Activated T-cell treated with anti-CD3 and anti-CD28 coated beads for 24 hours (primary cell): ENCODE results near the gene NEDD4L.

Experiments used
- DNase-seq: peaks from one replicate; pipeline ENCODE4 v3.0.0-alpha.2; 2020; ENCODE audit warnings: low read depth

Gene NEDD4L

GRCh38 chr18:58052960-58053359, 8.9 kb downstream of the NEDD4L start:
- no peak for DNase-seq

DNA sequence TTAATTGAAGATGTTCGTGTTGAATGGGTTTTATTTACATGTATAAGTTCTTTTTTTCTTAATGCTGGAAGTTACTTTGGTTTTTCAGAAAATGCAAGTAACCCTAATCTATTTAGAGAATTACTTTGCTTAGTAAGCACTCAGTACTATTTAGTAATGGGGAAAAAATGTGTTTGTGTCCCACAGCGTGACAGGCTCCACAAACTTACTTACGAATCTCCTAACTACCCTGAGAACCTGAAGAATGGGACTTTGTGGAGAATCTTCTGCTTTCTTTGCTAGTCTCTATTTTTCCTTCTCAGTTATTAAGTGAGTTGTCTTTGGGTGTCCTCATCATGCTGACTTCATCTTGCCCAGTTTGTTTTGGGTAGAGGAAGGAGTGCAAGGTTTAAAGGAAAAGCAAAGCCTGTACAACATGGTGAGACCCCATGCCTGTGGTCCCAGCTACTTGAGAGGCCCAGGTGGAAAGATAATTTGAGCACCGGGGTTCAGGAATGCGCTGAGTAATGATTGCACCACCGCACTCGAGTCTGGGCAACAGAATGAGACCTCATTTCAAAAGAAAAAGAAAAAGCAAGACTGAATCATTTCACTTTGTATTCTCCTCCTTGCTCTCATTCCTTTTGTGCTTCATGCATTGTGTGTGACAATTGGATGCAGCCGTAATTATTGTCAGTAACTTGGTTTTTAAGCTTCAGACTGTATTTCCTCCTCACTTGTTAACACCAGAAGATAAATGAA, 10.2 kb downstream of the NEDD4L start:
- no peak for DNase-seq

GRCh38 chr18:58055890-58056558, 12.0 kb downstream of the NEDD4L start:
- no peak for DNase-seq

- DNase-seq = no peak
Measured at GRCh38 chr18:58056852-58057251, 12.8 kb downstream of the NEDD4L start.

DNA sequence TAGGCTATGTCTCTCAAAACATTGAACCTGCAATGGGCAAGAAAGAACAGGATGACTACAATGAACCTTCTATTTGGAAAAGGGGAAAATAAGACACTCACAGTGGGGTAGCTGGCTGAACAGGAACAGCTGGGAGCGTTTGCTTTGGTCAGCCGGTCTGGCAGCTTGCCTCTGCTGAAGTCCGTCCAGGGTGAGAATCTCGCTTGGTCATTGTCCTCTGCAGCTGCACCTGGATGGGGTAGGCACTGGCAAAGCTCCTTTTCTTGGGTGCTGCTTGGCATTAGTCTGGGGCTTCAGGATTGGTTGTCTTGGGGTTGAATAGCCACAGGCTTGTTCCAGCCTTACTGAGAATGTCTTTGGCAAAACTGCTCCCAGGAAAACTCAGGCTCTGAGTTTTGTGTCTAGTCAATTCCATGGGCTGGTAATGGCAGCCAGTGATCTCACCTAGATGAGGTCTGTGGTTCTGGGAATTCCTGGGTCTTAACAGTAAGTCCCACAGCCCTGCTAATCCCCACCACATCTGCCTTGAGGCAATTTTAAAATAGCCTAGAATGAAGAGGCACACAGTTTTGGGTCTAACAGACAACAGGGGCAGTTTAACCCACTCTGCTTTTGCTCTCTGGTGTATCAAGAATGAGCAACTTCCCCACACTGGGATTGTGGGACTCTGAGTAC, 13.4 kb downstream of the NEDD4L start:
- DNase-seq = no peak

DNA sequence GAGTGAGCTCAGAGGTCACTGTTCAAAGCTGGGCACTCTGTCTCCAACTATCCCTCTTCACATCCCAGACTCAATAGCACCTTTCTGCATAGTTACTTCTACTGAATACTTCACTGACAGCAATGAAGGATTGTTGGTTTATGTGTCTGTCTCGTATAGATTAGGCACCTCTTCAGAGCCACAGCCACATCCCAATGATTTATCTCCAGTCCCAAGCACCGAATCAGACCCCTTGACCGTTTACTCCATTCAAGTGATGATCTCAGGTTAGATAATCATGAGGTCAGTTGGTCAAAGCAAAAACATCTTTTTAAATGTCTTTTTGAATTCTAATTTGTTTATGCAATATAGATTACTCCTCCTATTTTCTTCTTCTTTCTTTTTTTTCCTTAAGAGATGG, 14.7 kb downstream of the NEDD4L start:
- DNase-seq = no peak

GRCh38 chr18:58060254-58060653, 16.2 kb downstream of the NEDD4L start:
- no peak for DNase-seq

DNA sequence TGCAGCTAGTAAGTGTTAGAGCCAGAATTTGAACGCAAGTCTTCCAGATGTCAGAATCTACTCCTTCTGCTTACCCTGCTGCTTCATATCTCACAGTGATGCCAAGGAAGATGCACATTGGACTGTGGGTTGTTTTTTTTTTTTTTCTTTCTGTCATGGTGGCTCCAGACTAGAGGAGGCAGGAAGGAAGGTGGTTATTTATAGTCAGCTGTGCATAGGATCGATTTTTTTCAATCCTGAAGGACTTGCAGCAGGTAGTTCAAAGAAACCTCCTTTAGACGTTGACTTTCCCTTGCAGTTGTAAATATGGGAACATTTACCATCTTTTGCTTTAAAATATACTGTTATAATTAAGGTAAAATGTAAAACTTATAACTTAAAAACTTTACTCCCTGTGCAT, 17.3 kb downstream of the NEDD4L start:
- DNase-seq = no peak

GRCh38 chr18:58064406-58064998, 20.5 kb downstream of the NEDD4L start:
- no peak for DNase-seq

- DNase-seq = no peak
Measured at GRCh38 chr18:58065956-58066355, 21.9 kb downstream of the NEDD4L start.

DNA sequence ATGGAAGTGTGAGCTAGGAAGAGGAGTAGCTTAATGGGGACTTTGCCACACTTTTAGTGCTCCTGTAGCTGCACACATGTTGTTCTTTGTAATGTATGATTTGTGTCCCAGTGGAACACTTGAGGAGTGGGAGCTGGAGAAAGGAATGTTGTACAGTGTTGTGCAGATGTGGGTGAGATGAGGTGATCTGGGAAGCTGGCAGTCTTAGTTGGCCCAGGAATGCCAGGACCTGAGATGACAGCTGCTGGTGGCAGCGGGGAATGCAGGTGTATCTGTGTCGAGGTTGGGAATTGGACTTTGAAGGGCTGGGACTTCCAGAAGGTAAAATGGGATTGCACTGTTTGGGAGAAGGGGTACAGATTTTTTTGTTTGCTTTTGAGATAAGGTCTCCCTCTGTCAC, 23.6 kb downstream of the NEDD4L start:
- no peak for DNase-seq

DNA sequence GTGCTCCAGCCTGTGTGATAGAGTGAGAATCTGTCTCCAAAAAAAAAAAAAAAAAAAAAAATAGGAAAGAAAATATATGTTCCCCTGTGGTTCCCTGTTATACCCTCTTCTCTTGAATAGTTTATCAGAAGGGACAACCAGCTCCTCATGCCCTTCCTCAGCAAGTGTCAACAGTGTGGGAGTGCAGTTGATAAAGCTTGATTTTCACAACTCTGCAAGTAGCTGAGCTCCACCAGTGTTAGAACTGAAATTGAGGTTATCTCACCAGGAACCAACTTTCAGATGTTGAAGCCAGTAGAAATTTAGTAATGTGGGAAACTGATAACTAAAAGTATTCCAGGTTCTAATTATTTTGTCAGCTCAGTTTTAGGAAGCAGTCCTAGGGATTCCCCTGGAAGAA, 25.1 kb downstream of the NEDD4L start:
- DNase-seq = no peak

- no peak for DNase-seq
Measured at GRCh38 chr18:58069721-58070292, 25.8 kb downstream of the NEDD4L start.

- no peak for DNase-seq
Measured at GRCh38 chr18:58076052-58076451, 32.0 kb downstream of the NEDD4L start.

GRCh38 chr18:58077329-58077728, 33.3 kb downstream of the NEDD4L start:
- DNase-seq = no peak

GRCh38 chr18:58078889-58079573, 35.0 kb downstream of the NEDD4L start:
- DNase-seq = no peak

DNA sequence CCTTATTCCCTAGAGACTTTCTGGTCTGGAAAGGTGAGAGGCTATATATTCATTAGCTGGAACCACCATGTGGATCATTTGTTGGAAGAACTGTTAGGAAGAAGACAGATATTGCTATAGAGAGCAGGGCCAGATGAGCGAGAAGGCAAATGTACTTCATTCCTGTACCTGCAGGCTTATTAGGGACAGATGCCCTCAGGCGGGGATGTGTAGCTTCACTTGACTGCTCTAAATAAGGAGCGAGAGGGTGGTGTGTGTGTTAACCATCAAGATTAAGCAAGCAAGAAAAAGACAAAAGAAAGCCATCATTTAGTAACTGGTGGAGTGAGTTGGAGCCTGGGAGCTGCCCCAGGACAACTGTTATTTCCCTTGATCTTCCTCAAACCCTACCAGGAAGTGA, 36.4 kb downstream of the NEDD4L start:
- no peak for DNase-seq

DNA sequence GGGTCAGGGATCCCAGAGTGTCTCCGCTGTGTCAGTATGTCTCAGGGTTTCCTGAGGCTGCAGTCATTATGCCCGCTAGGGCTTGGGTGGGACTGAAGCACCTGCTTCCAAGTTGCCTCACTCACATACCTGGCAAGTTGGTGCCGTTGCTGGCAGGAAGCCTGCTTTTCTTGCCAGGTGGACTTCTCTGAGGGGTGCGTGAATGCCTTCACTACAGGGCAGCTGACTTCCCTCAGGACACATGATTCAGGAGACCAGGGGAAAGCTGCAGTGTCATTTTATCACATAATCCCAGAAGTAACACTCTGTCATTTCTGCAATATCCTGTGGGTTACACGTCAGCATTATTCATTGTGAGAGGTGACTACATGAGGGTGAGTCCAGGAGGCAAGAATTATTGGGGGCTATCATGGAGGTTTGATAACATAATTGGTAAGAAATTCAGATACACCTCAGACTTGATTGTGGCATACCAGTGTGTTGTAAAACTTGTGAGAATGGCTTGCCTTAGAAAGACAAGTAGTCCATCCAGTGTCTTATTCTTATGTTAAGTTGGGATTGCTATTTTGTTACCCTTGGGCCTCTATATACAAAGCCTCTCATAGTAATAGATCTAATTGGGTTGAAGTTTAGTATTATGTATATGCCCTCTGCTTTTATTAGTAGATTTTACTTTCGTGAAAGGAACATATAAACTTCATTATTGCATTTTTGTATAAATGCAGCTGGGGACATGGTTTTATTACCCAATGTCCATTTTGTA, 44.1 kb downstream of the NEDD4L start:
- no peak for DNase-seq

- no peak for DNase-seq
Measured at GRCh38 chr18:58088691-58089065, 44.7 kb downstream of the NEDD4L start.

GRCh38 chr18:58091099-58091611, 47.1 kb downstream of the NEDD4L start:
- no peak for DNase-seq

DNA sequence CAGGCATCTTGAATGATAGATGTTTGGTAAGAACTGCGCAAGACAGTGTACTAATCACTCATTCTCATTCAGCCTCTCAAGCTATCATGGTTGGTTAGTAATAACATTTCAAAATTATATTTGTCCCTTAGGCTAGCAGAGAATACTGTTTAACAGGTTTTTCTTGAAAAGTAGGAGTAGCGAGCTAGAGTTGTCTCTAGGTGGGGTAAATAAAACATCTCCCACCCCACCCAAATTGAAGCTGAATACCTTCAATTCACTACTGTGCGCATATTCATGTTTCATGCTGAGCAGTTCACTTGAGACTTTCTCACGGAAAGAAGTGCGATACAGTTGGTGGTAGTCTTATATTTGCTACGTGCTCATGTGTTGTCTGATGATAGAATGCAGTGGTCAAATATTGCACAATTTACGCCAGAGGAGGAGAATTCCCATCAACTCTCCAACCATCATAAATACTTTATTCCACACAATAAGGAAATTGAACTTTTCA, 49.3 kb downstream of the NEDD4L start:
- no peak for DNase-seq
